ENCODE measurements around the gene MBD1. TPM values are rescaled to one million over a fixed set of nuclear protein-coding genes. Genes with fewer than 3 reads are reported as not detected.

The MBD1 gene
- total and polyA plus RNA-seq, 2 of the 13 experiments (the other 11 are each of a cell fraction or from before 2014, with no cell fraction given): 25.5 to 28.6 TPM

GRCh38 chr18:50266248-50266704 is 15.0 kb downstream of the MBD1 start, which contains the start of gene CFAP53 (continued):
- TF ChIP-seq KDM1A (CRISPR knock-in tag; IDR thresholded peaks at IDR 0.05) (no peak), JUNB (CRISPR knock-in tag; IDR thresholded peaks at IDR 0.05; ENCODE audit: borderline replicate concordance) (no peak), HOXA7 (CRISPR knock-in tag; IDR thresholded peaks at IDR 0.05) (no peak), ZFP91 (CRISPR knock-in tag; IDR thresholded peaks at IDR 0.05; ENCODE audit: borderline replicate concordance) (peak; percentile 47; the same call in 1 of the 2 replicates), BHLHE40 (IDR thresholded peaks at IDR 0.05; ENCODE audit: low read length) (no peak), CENPT (CRISPR knock-in tag; IDR thresholded peaks at IDR 0.05; ENCODE audit: low read depth) (no peak), FOXC1 (CRISPR knock-in tag; IDR thresholded peaks at IDR 0.05; ENCODE audit: borderline replicate concordance) (no peak), ZBTB40 (IDR thresholded peaks at IDR 0.05) (no peak; the same call in 1 of the 2 replicates), ZBTB40 (CRISPR knock-in tag; IDR thresholded peaks at IDR 0.05) (no peak), ZNF143 (CRISPR knock-in tag; IDR thresholded peaks at IDR 0.05) (no peak), ARNT2 (CRISPR knock-in tag; IDR thresholded peaks at IDR 0.05; ENCODE audit: low read depth) (peak; percentile 79), ZNF317 (CRISPR knock-in tag; IDR thresholded peaks at IDR 0.05) (no peak), NFIB (CRISPR knock-in tag; IDR thresholded peaks at IDR 0.05; ENCODE audit: borderline replicate concordance) (no peak), ZNF563 (CRISPR knock-in tag; IDR thresholded peaks at IDR 0.05) (no peak)
- TF ChIP-seq, protein P1, sequence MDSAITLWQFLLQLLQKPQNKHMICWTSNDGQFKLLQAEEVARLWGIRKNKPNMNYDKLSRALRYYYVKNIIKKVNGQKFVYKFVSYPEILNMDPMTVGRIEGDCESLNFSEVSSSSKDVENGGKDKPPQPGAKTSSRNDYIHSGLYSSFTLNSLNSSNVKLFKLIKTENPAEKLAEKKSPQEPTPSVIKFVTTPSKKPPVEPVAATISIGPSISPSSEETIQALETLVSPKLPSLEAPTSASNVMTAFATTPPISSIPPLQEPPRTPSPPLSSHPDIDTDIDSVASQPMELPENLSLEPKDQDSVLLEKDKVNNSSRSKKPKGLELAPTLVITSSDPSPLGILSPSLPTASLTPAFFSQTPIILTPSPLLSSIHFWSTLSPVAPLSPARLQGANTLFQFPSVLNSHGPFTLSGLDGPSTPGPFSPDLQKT (CRISPR knock-in tag; IDR thresholded peaks at IDR 0.05; ENCODE audit: borderline replicate concordance): no peak
- TF ChIP-seq, protein P2, sequence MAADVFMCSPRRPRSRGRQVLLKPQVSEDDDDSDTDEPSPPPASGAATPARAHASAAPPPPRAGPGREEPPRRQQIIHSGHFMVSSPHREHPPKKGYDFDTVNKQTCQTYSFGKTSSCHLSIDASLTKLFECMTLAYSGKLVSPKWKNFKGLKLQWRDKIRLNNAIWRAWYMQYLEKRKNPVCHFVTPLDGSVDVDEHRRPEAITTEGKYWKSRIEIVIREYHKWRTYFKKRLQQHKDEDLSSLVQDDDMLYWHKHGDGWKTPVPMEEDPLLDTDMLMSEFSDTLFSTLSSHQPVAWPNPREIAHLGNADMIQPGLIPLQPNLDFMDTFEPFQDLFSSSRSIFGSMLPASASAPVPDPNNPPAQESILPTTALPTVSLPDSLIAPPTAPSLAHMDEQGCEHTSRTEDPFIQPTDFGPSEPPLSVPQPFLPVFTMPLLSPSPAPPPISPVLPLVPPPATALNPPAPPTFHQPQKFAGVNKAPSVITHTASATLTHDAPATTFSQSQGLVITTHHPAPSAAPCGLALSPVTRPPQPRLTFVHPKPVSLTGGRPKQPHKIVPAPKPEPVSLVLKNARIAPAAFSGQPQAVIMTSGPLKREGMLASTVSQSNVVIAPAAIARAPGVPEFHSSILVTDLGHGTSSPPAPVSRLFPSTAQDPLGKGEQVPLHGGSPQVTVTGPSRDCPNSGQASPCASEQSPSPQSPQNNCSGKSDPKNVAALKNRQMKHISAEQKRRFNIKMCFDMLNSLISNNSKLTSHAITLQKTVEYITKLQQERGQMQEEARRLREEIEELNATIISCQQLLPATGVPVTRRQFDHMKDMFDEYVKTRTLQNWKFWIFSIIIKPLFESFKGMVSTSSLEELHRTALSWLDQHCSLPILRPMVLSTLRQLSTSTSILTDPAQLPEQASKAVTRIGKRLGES (CRISPR knock-in tag; IDR thresholded peaks at IDR 0.05; ENCODE audit: borderline replicate concordance): no peak

Measured in HepG2 (cell line).